Mesenteric fat pad (tissue), 1 donor: ENCODE data around the gene SCFD2. TPM values are rescaled to one million over a fixed set of nuclear protein-coding genes. Genes with fewer than 3 reads are reported as not detected.

Source experiments
- DNase-seq: peaks from one replicate; pipeline ENCODE4 v3.0.0-alpha.2; 2020; ENCODE audit warnings: low spot score
- total RNA-seq: library from RNA; stranded (reverse); fragmentation: NEBNext Ultra II Directional; extraction: Animal tissue kit (Norgen Biotek cat#: 25700); gene quantifications from one replicate; pipeline ENCODE4 v1.2.1, GENCODE V29; 2021
- donor health status: DM: yes; HTN: yes; CAD: no.

Gene SCFD2
- total RNA-seq, 1 donor from 2014 or later = 23.3 TPM

- no peak for DNase-seq
These were observed 349.6 kb downstream of the SCFD2 start for GRCh38 chr4:53016099-53016820.

DNA sequence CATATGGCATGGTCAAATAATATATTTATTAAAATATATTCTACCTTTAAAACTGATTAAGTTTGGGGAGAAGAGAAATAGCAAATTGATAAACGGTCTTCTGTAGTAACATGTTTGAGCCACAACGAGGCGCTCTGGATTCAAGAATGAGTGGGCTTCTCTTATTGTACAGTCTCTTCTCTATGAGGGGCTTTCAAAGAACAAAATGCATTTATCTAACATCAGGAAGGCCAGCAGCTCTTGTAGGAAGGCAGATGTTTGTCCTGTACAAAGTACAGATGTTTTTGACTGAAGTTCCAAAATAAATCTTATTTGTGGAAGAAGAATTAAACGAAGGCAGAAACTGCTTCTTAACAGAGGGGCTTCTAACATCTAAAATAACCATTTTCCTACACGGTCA lies 350.2 kb downstream of the SCFD2 start:
- DNase-seq = no peak

DNA sequence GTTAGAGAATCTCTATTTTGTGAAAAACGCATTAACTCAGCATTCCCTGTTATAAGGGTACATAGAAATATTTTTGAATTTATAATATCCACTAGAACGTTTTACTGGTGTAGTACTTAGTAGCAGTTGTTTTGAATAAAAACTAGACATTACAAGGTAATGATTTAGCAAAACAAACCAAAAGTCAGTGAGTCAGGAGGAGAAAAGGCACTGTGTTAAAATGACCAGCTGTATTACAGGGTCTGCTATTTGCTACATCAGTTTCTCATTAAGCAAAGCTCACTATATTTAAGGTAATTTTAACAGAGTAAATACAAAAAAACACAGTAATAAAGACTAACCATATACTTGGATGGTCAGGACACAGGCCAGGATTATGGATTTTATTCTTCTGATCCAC lies 351.0 kb downstream of the SCFD2 start:
- DNase-seq = no peak

DNA sequence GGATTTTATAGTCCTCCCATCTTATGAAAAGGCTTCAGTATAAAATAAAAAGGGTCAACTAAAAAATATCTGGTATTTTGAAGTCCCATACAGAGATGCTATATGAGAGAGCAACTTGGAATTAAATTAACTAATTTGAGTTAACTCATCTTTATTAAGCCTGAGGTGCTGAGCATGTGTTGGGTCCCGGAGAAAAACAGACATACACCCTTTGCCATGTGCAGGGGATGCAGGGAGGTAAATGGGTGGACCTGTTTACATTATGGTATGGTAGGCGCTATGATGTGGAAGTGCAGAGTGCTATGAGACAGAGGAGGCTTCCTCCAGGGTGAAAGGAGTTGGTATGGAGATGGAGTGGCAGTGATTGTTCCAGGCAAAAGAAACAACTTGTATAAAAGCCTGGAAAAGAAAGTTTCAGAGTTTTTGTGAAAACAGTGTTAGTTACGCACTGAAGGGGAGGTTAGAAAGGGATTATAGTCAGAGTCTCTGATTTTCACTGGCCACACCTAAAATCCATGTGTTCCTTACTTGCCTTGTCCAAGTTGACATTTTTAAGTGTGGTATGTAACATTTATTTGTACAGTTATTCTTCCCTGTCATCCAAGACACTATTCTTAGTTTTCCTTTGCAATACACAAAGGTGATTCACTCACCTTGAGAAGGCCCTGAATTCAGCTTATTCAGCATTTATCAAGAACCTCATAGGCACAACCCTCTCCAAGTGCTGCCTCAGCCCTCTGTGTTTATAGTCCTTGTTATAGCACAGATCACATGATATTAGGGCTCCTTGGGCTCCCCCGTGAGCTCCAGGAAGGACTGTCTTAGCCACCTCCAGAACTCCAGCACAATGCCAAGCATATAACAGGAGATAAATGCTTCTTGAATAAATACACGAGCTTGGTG lies 351.7 kb downstream of the SCFD2 start:
- DNase-seq = no peak

DNA sequence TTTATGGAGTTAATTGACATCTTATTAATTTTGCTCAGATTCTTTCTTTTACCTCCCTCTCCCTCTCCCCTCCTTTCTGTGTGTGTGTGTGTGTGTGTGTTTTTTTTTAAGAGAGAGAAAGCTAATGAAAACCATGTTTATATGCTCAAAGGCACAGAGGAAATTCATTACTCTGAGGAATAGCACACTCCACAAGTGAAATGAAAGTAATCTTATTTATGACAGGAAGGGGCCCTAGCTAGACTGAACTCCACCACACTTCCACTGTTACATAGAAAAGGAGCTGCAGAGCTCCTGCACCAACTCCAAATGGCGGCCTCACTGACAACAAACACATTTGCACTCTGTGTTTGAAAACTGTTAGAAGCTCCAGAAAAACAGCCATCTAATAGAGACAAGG lies 353.1 kb downstream of the SCFD2 start:
- no peak for DNase-seq

GRCh38 chr4:53011259-53011905 lies 354.5 kb downstream of the SCFD2 start:
- no peak for DNase-seq

GRCh38 chr4:53010318-53010717 lies 355.5 kb downstream of the SCFD2 start:
- DNase-seq = no peak

DNA sequence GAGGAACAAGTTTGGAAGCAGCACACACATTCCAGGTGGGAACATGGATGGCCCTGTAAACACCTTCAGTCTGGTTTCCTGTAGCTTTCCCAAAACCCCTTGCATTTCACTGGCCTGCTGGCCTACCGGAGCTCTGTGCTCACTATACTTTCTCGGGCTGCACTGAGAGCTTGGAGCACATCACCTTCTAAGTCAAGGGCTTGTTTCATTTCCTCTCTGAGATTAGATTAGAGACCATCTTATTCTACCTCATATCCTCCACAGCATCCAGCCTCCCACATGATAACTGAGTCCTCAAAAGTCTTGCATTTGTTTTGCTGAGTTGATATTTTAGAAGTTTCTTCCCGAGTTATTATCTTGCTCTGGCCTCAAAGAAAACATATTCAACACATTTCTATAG lies 356.0 kb downstream of the SCFD2 start:
- no peak for DNase-seq

GRCh38 chr4:53007024-53007423 lies 358.8 kb downstream of the SCFD2 start:
- no peak for DNase-seq

DNA sequence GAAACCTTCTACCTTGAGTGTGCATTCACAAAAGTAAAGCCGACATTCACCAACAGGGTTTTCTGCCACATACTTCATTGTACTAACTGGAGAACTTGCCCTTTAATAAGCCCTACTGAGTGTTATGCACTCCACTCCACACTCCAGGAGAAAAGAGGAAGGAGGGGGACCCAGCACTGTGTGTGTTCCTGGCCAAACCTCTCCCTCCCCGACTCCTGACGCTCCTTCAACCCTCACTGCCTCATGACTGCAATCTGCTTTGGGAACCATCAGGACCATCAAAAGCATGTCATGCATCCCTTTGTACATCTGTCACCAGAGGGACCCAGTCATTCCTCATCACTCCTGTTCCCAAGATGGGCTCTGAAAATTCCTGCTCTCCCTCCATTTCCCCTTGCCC lies 360.1 kb downstream of the SCFD2 start:
- no peak for DNase-seq

GRCh38 chr4:53005149-53005546 lies 360.7 kb downstream of the SCFD2 start:
- no peak for DNase-seq

- DNase-seq = no peak
These were observed 361.2 kb downstream of the SCFD2 start for GRCh38 chr4:53004497-53005148.

GRCh38 chr4:53003959-53004358 lies 361.9 kb downstream of the SCFD2 start:
- DNase-seq = no peak

GRCh38 chr4:53000560-53000959 lies 365.3 kb downstream of the SCFD2 start:
- no peak for DNase-seq

DNA sequence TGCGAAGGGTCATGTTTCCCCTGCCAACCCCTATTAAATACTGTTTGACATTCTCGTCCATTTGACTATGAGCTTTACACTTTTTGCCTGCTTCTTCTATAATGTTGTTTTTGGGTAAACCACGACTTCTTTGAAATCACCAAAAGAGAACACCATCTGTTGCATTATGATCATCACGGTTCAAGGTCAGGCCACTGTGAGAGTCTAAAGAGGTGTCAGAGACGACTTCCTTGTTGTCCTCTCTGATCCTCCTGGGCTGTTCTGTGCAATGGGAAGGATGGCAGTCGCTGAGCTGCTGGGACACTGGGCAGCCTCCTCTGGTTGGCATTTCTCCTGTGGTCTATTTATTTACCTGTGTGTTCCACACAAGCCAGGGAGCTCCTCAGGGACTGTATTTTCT lies 366.2 kb downstream of the SCFD2 start:
- no peak for DNase-seq

DNA sequence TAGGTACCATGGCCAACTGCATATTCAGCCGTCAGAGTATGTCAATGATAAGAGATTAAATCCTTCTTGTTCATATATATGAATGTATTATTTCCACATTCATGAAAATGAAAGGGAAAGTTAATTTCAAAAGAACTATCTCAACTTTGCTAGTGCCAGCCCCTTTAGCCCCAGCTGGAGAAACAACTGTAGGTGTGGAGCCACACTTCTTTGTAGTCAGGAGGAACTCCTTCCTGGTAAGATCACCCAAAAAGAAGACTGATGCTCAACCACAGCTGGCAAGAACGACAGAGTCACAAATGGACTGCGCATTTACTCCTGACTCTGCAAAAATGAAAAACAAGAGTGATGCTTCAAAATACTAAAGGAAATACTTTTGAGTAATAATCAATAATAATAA lies 367.4 kb downstream of the SCFD2 start:
- no peak for DNase-seq

DNA sequence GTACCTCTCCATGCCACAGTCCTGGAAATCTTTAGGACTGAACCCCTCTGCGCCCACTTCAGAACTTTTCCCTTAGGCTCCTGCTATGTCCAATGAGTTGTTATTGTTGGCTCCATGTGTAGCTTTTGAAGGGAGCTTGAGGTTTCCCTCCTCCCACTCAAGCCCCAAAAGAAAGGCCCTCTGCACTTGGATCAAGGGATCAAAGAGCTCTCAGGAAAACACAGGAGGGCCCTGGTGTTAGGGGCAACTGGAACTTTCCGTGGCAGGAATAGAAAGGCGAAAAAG lies 368.8 kb downstream of the SCFD2 start:
- no peak for DNase-seq

DNA sequence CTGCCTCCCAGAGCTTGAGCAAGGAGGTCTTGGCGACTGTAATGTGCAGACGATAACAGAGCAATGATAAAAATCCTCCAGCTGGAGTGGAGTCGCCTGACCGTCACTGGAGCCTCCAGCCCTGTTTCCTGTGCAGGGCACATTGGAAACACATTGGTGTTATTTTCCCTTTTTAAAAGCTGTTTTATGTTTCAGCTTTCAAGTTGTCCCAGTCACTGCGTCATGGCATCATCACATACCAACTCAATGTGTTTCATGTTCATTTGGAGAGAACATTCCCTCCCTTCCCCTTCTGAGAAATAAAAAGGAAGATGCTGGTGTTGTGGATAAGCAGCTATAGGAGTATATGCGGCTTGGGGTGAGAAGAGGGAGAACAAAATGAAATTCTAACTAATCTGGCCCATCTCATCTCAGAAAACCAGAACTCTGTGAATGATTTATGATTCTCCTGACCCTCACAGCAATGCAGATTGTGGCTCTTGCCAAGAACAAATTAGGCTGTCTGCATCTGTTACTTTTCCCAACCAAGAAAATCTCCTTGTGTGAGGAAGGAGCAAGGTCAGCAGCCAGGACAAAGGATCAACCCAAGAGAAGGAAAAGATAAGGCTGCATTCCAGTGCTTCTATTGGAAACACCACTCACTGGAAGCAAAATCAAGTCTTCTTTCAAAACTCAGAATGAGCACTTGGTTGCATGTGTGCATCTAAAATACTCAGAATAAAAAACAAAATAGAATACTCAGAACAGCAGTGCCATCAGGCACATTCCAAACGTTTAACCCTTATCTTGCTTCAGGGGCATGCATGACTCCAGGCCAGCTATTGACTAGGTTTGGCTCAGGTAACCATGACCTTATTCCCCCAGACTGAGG lies 369.4 kb downstream of the SCFD2 start:
- no peak for DNase-seq

DNA sequence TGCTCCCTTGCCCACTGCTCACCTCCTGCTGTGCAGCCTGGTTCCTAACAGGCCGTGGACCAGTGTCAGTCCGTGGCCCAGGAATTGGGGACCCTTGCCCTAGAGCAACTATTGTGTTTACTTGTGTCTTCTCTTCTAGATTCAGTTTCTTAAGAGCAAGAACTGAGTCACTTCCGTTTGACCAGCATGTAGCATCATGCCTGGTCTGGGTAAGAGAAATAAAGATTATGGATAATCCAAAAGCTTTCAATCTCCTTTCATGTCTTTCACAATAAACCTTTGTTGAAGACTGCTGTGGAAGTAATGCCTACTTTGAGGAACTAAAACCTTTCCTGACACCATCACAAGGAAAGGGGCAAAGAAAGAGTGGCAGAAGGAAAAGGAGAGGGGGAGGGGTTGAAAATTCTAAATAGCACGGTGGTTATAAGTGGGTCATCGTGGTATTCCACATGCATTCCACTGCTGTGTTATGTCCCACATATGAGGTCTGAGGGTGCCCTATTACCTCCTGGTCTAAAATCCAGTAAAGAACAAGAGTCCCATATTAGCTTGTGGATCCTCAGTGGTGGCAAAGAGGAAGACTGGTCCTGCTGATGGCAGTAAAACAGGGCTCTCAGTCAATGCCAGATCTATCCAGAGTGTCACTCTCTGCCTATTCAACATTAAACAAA lies 370.4 kb downstream of the SCFD2 start:
- DNase-seq = no peak

- DNase-seq = no peak
These were observed 371.3 kb downstream of the SCFD2 start for GRCh38 chr4:52994567-52994966.
